Uterus (tissue), 4 donors: Measurements from ENCODE around the gene OR6B3. TPM values are rescaled to one million over a fixed set of nuclear protein-coding genes. Genes with fewer than 3 reads are reported as not detected.

Source experiments
- DNase-seq, 2 donors: peaks; one replicate each; pipeline ENCODE4 v3.0.0-alpha.2; 2019 to 2020
- H3K27ac ChIP-seq, 2 donors: fragments of 200-600 bp; sonication (generic); 1 replicate in 1 of 2; 2 replicates in 1 of 2; pipeline ENCODE4 v1.5.1; 2016 to 2018
- H3K27me3 ChIP-seq, 2 donors: fragments of 200-600 bp; sonication (generic); one replicate each; pipeline ENCODE4 v1.5.1; 2018 to 2019; ENCODE audit warnings: control low read depth in 1 of 2
- H3K36me3 ChIP-seq, 2 donors: fragments of 200-600 bp; sonication (generic); one replicate each; pipeline ENCODE4 v1.5.1; 2019; ENCODE audit warnings: control low read depth in 1 of 2
- H3K4me1 ChIP-seq, 2 donors: fragments of 200-600 bp; sonication (generic); one replicate each; pipeline ENCODE4 v1.5.1; 2018 to 2019; ENCODE audit warnings: control low read depth in 1 of 2
- H3K4me3 ChIP-seq, 2 donors: fragments of 200-600 bp; sonication (generic); 1 replicate in 1 of 2; 2 replicates in 1 of 2; pipeline ENCODE4 v1.5.1; 2018 to 2019; ENCODE audit warnings: mild to moderate bottlenecking in 1 of 2
- H3K9me3 ChIP-seq, 2 donors: fragments of 200-600 bp; sonication (generic); one replicate each; pipeline ENCODE4 v1.5.1; 2019; ENCODE audit warnings: control low read depth in 1 of 2
- POLR2A ChIP-seq, 2 donors: fragments of 450-650 bp; IDR thresholded peaks; one replicate each; pipeline ENCODE4 v1.6.1; 2016; ENCODE audit warnings: antibody characterized with exemption in 2 of 2, mild to moderate bottlenecking in 1 of 2, moderate library complexity in 1 of 2
- intact Hi-C: fragments of 100-400 bp; cut with DNase I; formaldehyde crosslinking; loops from one replicate; pipeline ENCODE4 v1.15.1; 2023; ENCODE audit warnings: low total_unique reads
- total RNA-seq, 4 donors: library from RNA; depleted of rRNA in 3 of 4; stranded (reverse); fragments of >200 nt in 3 of 4; gene quantifications; one replicate each; pipeline versions ENCODE4 v1.1.0 to v1.2.4, GENCODE V29; 2014 to 2023
- TF ChIP-seq, protein P1 (sequence below), 4 experiments: fragments of 200-600 bp in 2 of 4; fragments of 450-650 bp in 2 of 4; sonication (generic) in 2 of 4; IDR thresholded peaks; one replicate each; pipeline ENCODE4 v1.5.1; 2016 to 2019; ENCODE audit warnings: antibody characterized with exemption in 4 of 4, mild to moderate bottlenecking in 2 of 4, moderate library complexity in 1 of 4
- donor health status: DM: yes; HTN: yes; CAD: no.

OR6B3 gene
- total RNA-seq, 4 donors from 2014 or later, result not detected

DNA sequence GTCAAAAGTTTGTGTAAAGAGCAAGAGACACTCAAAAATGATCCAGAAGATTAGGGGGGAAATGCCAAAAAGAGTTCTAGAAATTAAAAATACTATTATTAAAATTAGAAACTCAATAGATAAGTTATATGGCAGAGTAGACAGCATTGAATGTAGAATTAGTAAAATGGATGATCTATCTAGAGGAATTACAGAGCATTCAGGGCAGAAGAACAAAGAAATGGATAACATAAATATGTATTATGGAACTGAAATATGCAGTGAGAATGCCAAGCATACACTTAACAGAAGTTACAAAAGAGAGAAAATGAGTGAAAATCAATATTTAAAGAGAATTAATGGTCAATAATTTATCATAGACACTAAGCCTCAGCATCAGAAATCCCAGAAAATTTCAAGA lies 33.2 kb upstream of the OR6B3 start:
- Histone ChIP-seq H3K36me3 (no peaks in the 10 kb centered on the region), H3K27ac (no peak overlapping the region), H3K4me3 (no peak overlapping the region), H3K27me3 (no peaks in the 10 kb centered on the region), H3K9me3 (peaks cover 0 to 5% of the 10 kb centered on the region in 2 donors), H3K4me1 (no peaks in the 10 kb centered on the region)
- TF ChIP-seq, protein P1, sequence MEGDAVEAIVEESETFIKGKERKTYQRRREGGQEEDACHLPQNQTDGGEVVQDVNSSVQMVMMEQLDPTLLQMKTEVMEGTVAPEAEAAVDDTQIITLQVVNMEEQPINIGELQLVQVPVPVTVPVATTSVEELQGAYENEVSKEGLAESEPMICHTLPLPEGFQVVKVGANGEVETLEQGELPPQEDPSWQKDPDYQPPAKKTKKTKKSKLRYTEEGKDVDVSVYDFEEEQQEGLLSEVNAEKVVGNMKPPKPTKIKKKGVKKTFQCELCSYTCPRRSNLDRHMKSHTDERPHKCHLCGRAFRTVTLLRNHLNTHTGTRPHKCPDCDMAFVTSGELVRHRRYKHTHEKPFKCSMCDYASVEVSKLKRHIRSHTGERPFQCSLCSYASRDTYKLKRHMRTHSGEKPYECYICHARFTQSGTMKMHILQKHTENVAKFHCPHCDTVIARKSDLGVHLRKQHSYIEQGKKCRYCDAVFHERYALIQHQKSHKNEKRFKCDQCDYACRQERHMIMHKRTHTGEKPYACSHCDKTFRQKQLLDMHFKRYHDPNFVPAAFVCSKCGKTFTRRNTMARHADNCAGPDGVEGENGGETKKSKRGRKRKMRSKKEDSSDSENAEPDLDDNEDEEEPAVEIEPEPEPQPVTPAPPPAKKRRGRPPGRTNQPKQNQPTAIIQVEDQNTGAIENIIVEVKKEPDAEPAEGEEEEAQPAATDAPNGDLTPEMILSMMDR (IDR thresholded peaks at IDR 0.05), result no peak
- TF ChIP-seq POLR2A (IDR thresholded peaks at IDR 0.05), result no peak
- intact Hi-C loops, result no loop called here
- no peak for DNase-seq

DNA sequence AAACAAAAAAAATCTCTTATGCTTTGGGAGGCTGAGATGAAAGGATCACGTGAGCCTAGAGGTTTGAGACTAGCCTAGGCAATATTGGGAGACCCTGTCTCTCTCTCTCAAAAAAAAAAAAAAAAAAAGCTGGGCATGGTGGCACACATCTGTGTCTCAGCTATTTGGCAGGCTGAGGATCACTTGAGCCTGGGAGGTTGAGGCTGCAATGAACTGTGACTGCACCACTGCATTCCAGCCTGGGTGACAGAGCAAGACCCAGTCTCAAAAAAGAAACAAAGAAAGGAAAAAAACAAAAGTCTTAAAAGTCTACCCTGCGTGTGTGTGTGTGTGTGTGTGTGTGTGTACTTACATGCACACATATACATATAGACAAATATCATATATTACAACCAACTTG lies 25.3 kb upstream of the OR6B3 start:
- H3K4me1 ChIP-seq, result no peaks in the 10 kb centered on the region
- H3K27ac ChIP-seq, result no peak overlapping the region
- no peak for DNase-seq
- H3K9me3 ChIP-seq, result peaks cover 0 to 4% of the 10 kb centered on the region in 2 donors
- TF ChIP-seq, protein P1 (IDR thresholded peaks at IDR 0.05), result no peak
- TF ChIP-seq POLR2A (IDR thresholded peaks at IDR 0.05), result no peak
- H3K27me3 ChIP-seq, result no peaks in the 10 kb centered on the region
- no peaks in the 10 kb centered on the region for H3K36me3 ChIP-seq
- intact Hi-C loops, result no loop called here
- no peak overlapping the region for H3K4me3 ChIP-seq

DNA sequence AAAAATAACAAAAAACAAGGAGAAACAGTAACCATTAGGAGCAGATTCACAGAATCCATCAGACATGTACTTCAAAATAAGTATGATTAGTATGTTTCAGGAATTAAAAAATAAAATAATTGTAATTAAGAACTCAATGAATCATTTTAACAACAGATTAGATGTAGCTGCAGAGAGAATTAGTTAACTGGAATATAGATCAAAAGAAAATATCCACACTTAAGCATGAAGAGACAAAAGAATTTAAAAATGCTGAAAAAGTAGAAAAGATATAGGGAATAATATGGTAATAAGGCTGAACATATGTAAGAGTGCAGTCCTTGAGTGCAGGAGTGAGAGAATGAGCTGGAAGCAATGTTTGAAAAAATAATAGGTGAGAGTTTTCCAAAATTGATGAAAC lies 24.1 kb upstream of the OR6B3 start:
- no peaks in the 10 kb centered on the region for H3K27me3 ChIP-seq
- intact Hi-C loops, result no loop called here
- no peak for DNase-seq
- H3K27ac ChIP-seq, result no peak overlapping the region
- H3K4me1 ChIP-seq, result no peaks in the 10 kb centered on the region
- H3K4me3 ChIP-seq, result no peak overlapping the region
- TF ChIP-seq POLR2A (IDR thresholded peaks at IDR 0.05), result no peak
- TF ChIP-seq, protein P1 (IDR thresholded peaks at IDR 0.05), result no peak
- no peaks in the 10 kb centered on the region for H3K36me3 ChIP-seq
- H3K9me3 ChIP-seq, result peaks cover 0 to 4% of the 10 kb centered on the region in 2 donors

DNA sequence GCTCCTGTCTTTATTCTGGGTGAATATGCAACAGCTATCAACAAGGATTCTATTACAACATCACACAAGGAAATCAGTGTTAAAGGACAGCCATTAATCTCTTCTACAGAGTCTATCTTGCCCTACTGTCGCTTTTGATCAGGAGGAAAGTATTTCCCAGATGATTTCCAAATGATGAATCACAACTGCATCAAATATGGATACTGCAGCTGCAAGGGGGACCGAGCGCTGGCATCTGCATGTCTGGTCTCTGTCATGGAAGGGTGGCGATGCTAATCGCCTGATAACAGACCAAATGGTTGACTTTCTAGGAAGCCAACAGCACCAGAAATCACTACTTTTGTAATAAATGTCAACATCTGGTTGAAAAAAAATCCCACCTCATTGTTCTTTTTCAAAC lies 21.2 kb upstream of the OR6B3 start:
- Histone ChIP-seq H3K9me3 (peaks cover 0 to 4% of the 10 kb centered on the region in 2 donors), H3K36me3 (no peaks in the 10 kb centered on the region), H3K27ac (no peak overlapping the region), H3K4me3 (no peak overlapping the region), H3K27me3 (no peaks in the 10 kb centered on the region), H3K4me1 (no peaks in the 10 kb centered on the region)
- no peak for TF ChIP-seq POLR2A (IDR thresholded peaks at IDR 0.05)
- TF ChIP-seq, protein P1 (IDR thresholded peaks at IDR 0.05), result no peak
- DNase-seq, result no peak
- intact Hi-C loops, result no loop called here

DNA sequence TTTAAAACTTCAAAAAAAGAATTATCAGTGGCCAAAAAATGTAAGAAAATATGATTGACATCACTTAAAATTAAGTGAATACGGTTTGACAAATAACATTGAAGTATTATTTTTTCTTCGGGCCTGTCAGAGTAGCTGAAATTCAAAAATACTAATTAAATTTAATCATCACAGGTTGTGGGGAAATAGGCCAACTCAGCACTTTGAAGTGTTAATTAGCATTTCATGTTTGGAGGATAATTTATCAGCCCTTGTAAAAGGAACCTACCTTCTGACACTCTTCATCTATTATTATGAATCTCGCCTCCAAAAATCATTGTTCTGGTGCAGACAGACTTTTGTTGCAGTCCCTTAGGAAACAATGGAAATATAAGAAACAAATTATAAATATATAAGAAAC lies 17.6 kb upstream of the OR6B3 start:
- DNase-seq, result no peak
- Histone ChIP-seq H3K27me3 (no peaks in the 10 kb centered on the region), H3K4me1 (no peaks in the 10 kb centered on the region), H3K4me3 (no peak overlapping the region), H3K9me3 (no peaks in the 10 kb centered on the region), H3K36me3 (no peaks in the 10 kb centered on the region), H3K27ac (no peak overlapping the region)
- TF ChIP-seq POLR2A (IDR thresholded peaks at IDR 0.05), result no peak
- TF ChIP-seq, protein P1 (IDR thresholded peaks at IDR 0.05), result no peak
- intact Hi-C loops, result no loop called here
